HEK293T (cell line): ENCODE measurements around the gene ZSCAN10.

Experiments
- ARNT ChIP-seq: fragments of 450-650 bp; IDR thresholded peaks from 2 replicates; pipeline ENCODE4 v1.6.1; 2017; ENCODE audit warnings: mild to moderate bottlenecking
- BHLHE40 ChIP-seq: fragments of 450-650 bp; IDR thresholded peaks from 2 replicates; pipeline ENCODE4 v1.6.1; 2016; ENCODE audit warnings: mild to moderate bottlenecking, moderate library complexity, borderline replicate concordance
- FOXA1 ChIP-seq: fragments of 450-650 bp; IDR thresholded peaks from 2 replicates; pipeline ENCODE4 v1.6.1; 2016; ENCODE audit warnings: mild to moderate bottlenecking
- FOXK2 ChIP-seq: fragments of 450-650 bp; IDR thresholded peaks from 2 replicates; pipeline ENCODE4 v1.6.1; 2016; ENCODE audit warnings: mild to moderate bottlenecking
- FOXM1 ChIP-seq: fragments of 450-650 bp; IDR thresholded peaks from 2 replicates; pipeline ENCODE4 v1.6.1; 2017; ENCODE audit warnings: mild to moderate bottlenecking, borderline replicate concordance
- HDGF ChIP-seq: fragments of 450-650 bp; IDR thresholded peaks from 2 replicates; pipeline ENCODE4 v1.6.1; 2017; ENCODE audit warnings: antibody characterized with exemption, borderline replicate concordance
- LEF1 ChIP-seq: fragments of 450-650 bp; IDR thresholded peaks from 2 replicates; pipeline ENCODE4 v1.6.1; 2017; ENCODE audit warnings: mild to moderate bottlenecking, borderline replicate concordance
- NFRKB ChIP-seq: fragments of 450-650 bp; IDR thresholded peaks from 2 replicates; pipeline ENCODE4 v1.6.1; 2016; ENCODE audit warnings: mild to moderate bottlenecking, moderate library complexity
- SP1 ChIP-seq: fragments of 450-650 bp; IDR thresholded peaks from 2 replicates; pipeline ENCODE4 v1.6.1; 2017
- SUZ12 ChIP-seq: fragments of 450-650 bp; IDR thresholded peaks from 2 replicates; pipeline ENCODE4 v1.6.1; 2016; ENCODE audit warnings: mild to moderate bottlenecking
- TARDBP ChIP-seq: fragments of 450-650 bp; IDR thresholded peaks from 2 replicates; pipeline ENCODE4 v1.6.1; 2016

GRCh38 chr16:3042376-3042775 is 56.7 kb downstream of the ZSCAN10 start:
- TF ChIP-seq FOXM1 (no peak), FOXK2 (no peak), ARNT (no peak), BHLHE40 (no peak), LEF1 (no peak), TARDBP (no peak), SUZ12 (no peak), SP1 (no peak), NFRKB (no peak), HDGF (no peak), FOXA1 (no peak)
